Measurements from ENCODE around the gene DAP.
"Not testable (repeated sequence)": the region's sequence is repeated elsewhere in the genome, so short reads cannot be mapped to it uniquely, and the experiment has no call there.

Gene DAP

DNA sequence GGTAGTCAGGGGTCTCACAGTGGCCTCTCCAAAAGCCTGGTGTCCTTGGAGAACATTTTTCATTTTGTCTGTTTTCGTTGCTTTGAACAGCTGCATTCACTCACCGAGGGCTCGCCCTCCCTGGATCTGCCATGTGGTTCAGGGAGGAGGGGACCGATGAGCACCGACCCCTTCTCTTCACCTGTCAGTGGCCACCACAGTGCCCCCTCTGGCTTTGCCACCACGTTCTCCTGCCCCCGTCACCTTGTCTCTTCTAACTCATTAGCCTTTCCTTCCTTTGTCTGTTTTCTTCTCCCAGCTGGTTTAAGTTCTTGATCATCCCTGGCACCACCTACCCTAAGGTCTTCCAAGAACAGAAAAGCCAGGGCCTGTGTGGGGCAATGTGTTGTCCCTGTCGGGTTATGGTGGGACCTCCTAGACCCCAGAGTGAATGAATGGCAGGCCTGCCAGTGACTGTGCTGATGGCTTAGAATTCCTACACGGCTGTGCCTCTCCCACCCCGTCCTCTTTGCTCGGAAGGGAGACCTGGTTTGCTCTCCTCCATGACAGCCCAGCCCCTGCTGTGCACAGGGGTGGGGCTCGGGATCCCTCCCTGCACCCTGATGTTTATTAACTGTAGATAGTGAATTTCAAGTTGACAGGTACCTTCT is 107.2 kb downstream of the DAP start:
- no peak for DNase-seq

GRCh38 chr5:10653043-10653442 is 108.0 kb downstream of the DAP start:
- no peak for DNase-seq

- DNase-seq: no peak
Measured at GRCh38 chr5:10652606-10653005, 108.4 kb downstream of the DAP start.

DNA sequence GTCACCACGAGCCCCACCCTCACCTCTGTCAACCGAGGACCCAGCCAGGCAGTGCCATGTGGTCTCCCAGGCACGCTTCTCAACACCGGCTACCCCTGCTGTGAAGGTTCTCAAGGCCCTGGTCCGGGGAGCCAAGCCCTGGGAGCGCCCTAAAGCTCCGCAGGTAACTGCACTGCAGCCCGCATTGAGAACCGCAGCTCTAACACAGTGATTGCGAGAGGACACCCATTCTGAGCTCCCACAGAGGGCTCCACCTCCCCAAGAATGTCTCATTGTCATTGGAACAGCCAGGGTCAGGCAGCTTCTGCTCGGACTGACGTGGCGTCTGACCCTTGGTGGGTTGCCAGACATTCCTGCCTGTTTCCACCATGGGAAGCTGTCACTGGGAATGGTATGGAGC is 108.9 kb downstream of the DAP start:
- no peak for DNase-seq

DNA sequence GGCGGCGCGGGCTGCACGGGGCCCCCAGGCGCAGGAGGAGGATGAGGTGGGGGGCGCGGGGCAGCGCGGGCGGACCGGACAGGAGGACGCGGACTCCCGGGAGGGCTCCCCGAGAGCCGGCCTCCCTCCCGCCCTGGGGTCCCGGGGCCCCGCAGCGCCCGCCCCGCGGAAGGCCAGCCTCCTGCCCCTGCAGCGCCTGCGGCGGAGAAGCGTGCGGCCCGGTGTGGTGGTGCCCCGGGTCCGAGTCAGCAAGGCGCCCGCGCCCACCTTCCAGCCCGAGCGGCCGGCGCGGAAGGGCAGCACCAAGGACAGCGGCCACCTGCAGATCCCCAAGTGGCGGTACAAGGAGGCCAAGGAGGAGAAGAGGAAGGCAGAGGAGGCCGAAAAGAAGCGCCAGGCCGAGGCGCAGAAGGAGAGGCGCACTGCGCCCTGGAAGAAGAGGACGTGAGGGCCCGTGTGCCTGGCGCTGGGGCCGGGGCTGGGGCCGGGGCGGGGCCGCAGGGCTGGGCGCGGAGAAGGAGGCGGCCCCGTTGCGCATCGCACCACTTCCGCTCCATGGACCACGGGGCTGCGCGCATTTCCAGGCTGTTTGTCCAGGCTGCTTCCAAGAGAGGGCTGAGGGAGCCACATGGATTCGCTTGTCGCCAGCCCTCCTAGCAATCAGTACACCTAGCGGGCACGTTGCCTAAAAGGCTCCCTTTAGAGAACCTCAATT is 111.2 kb downstream of the DAP start:
- peak; percentile 54 for DNase-seq

DNA sequence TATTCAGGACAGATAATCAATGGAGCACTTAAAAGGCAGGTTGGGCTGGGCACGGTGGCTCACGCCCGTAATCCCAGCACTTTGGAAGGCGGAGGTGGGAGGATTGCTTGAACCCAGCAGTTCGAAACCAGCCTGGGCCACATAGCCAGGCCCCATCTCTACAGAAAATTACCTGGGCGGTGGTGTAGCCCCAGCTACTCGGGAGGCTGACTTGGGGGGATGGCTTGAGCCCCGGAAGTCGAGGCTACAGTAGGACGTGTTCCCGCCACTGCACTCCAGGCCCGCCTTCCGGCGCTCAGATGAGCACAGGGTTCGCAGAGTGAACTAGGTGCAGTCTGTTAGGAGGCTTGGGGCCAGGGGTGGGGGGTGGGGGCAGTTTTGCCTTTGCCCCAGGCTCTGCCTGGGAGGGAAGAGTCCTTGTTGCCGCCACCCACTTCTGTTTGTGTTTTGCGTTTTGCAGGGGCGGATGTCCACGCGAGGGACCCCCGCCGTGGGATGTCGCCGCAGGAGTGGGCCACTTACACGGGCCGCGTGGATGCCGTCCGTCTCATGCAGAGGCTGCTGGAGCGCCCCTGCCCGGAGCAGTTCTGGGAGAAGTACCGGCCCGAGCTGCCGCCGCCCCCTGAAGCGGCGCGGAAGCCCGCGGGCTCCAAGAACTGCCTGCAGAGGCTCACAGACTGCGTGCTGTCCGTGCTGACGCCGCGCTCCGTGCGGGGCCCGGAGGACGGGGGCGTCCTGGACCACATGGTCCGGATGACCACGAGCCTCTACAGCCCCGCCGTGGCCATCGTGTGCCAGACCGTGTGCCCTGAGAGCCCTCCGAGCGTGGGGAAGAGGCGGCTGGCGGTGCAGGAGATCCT is 112.0 kb downstream of the DAP start:
- no peak for DNase-seq

DNA sequence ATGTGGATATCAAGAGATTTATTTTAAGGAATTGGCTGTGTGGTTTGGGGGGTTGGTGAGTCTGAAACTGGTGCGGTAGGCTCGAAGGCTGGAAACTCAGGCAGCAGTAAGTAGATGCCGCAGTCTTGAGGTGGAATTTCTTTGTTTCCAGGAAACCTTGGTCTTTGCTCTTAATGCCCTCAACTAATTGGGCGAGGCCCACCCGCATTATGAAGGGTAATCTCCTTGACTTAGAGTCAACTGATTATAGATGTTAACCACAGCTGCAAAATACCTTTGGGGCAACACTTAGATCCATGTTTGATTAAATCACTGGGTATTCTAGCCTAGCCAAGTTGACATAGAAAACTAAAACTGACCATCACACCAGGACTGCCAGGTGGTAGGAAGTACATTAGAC is 113.4 kb downstream of the DAP start:
- DNase-seq: no peak

- DNase-seq: no peak
Measured at GRCh38 chr5:10645671-10646070, 115.4 kb downstream of the DAP start.

DNA sequence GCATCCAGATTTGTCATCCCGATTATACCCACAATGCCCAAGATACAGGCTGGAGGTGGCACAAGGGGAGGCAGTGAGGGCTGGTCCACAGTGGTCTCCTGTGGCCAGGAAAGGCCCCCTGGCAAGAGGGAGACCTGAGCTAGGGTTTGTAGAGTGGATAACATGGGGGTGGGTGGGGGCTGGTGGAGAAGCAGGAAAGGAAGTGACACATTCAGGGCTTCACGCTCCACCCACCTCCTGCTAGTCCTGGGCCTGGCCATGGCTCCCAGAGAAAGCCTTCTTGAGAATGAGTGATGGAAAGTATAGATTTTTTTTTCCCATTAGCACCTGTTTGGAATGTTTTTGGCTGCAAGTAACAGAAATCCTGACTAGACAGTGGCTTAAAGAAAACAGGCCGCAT is 115.9 kb downstream of the DAP start:
- DNase-seq: no peak

- no peak for DNase-seq
Measured at GRCh38 chr5:10644192-10644591, 116.8 kb downstream of the DAP start.

GRCh38 chr5:10642367-10642766 is 118.7 kb downstream of the DAP start:
- DNase-seq: no peak

- DNase-seq: no peak
Measured at GRCh38 chr5:10639846-10640368, 121.1 kb downstream of the DAP start.

- DNase-seq: not testable (repeated sequence)
Measured at GRCh38 chr5:10638723-10639122, 122.3 kb downstream of the DAP start.

DNA sequence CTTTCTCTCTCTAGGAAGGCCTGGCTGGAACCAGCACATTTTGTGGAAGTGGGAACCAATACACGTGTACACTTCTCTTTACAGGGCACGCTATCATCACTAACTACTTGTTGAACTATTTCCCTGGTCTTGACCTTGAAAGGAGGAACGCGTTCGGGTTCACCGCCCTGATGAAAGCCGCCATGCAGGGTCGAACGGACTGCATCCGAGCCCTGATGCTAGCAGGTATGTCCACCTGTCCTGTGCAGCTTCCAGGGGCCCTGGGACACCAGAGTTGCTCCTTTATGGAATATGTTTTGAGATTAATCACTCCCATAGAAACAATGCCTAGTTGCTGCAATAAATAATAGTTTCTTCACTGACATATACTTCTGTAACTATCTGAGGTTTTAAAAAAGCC is 123.1 kb downstream of the DAP start:
- DNase-seq: no peak

- DNase-seq: no peak
Measured at GRCh38 chr5:10636363-10637142, 124.5 kb downstream of the DAP start.

- no peak for DNase-seq
Measured at GRCh38 chr5:10635867-10636350, 125.1 kb downstream of the DAP start.

GRCh38 chr5:10635257-10635866 is 125.7 kb downstream of the DAP start:
- no peak for DNase-seq

- no peak for DNase-seq
Measured at GRCh38 chr5:10634562-10634961, 126.5 kb downstream of the DAP start.

DNA sequence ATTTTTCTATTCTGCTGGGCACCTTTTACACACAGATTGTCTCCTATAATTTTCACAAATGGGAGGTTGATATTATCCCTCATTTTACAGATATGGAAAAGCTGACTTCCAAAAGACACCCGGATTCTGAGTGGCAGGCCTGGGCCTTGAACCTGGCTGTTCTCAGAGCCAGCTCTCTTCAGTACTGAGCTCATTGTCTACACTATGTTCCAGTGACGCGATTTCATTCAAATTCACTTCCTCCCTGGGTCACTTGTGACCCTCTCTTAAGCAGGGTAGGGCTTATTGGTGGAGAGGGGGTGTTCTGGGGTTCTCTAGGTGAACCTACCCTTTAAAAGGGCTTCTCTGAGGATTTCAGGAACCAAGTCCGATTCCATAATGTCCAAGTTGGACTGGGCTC is 127.0 kb downstream of the DAP start:
- no peak for DNase-seq

DNA sequence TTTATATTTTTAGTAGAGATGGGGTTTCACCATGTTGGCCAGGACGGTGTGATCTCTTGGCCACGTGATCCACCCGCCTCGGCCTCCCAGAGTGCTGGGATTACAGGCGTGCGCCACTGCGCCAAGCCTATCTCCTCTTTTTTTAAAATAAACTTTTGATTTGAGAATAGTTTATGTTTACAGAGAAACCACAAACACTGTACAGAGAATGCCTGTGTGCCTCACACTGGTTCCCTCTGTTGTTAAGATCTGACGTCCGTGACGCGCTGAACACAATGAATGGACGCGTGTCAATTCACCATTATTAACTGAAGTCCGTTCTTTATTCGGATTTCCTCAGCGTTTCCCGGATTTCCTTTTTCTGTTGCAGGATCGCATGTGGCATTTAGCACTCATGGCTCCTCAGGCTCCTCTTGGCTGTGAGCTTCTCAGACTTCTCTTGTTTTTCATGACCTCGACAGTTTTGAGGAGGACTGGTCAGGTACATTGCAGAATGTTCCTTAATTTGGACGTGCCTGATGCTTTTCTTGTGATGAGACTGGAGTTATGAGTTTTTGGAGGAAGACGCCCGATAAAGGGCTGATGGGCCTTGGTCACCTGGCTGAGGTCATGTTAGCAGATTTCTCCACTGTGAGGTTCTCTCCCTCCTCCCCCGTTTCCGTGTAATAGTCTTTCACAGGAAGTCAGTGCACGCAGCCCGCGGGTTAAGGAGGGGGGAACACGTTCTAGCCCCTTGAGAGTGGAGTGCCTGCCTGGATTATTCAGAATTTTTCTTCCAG is 127.6 kb downstream of the DAP start:
- no peak for DNase-seq
